Kidney (tissue), 14 donors: Measurements from ENCODE around the gene CLEC19A. TPM values are rescaled to one million over a fixed set of nuclear protein-coding genes. Genes with fewer than 3 reads are reported as not detected.
"Not testable (repeated sequence)": the region's sequence is repeated elsewhere in the genome, so short reads cannot be mapped to it uniquely, and the experiment has no call there.

Source experiments
- DNase-seq, 5 donors: peaks; one replicate each; pipeline ENCODE4 v3.0.0-alpha.2; 2013 to 2020
- FAIRE-seq: peaks from 2 replicates; lab custom pipeline; 2012; peaks lifted over from hg19 to GRCh38; lab: Jason Lieb, UNC
- H3K27ac ChIP-seq, 2 donors: one replicate each; pipeline ENCODE4 v1.7.0; 2013; ENCODE audit warnings: low read depth in 2 of 2, low read length in 2 of 2, inconsistent platforms in 1 of 2
- H3K27me3 ChIP-seq: one replicate; pipeline ENCODE4 v1.7.1; 2013; ENCODE audit warnings: low read length, inconsistent platforms; ENCODE audit not compliant: control insufficient read depth, insufficient read depth
- H3K36me3 ChIP-seq, 3 donors: one replicate each; pipeline versions ENCODE4 v1.7.0 to v1.7.1; 2013; ENCODE audit warnings: low read length in 3 of 3, control low read depth in 1 of 3, inconsistent platforms in 1 of 3; ENCODE audit not compliant: insufficient read depth in 3 of 3, control insufficient read depth in 2 of 3
- H3K4me1 ChIP-seq, 3 donors: one replicate each; pipeline versions ENCODE4 v1.7.0 to v1.7.1; 2013; ENCODE audit warnings: low read length in 3 of 3, inconsistent platforms in 1 of 3, low read depth in 1 of 3; ENCODE audit not compliant: control insufficient read depth in 2 of 3, insufficient read depth in 2 of 3
- H3K4me3 ChIP-seq, 3 donors: one replicate each; pipeline versions ENCODE4 v1.7.0 to v1.8.1; 2013; ENCODE audit warnings: low read length in 3 of 3, control low read depth in 1 of 3, inconsistent platforms in 1 of 3
- H3K9ac ChIP-seq, 3 donors: one replicate each; pipeline versions ENCODE4 v1.7.0 to v1.7.1; 2013; ENCODE audit warnings: low read length in 3 of 3, control low read depth in 1 of 3, inconsistent platforms in 1 of 3
- H3K9me3 ChIP-seq, 3 donors: one replicate each; pipeline versions ENCODE4 v1.7.0 to v1.7.1; 2013; ENCODE audit warnings: low read length in 3 of 3, control low read depth in 1 of 3, inconsistent platforms in 1 of 3; ENCODE audit not compliant: control insufficient read depth in 2 of 3, insufficient read depth in 1 of 3
- CTCF ChIP-seq: IDR thresholded peaks from 3 replicates; pipeline ENCODE4 v1.5.1; 2012; ENCODE audit warnings: mild to moderate bottlenecking, moderate library complexity, borderline replicate concordance; ENCODE audit not compliant: insufficient read depth; ENCODE audit errors: extremely low read depth
- intact Hi-C: fragments of 100-400 bp; cut with DNase I; formaldehyde crosslinking; loops from one replicate; pipeline ENCODE4 v1.11.1; 2022
- polyA plus RNA-seq: library from polyadenylated mRNA; stranded (reverse); fragments of 350-450 nt; fragmentation: Illumina TruSeq; extraction: RNeasy Lipid Tissue Mini Kit (QIAGEN cat#74804); gene quantifications from one replicate; pipeline ENCODE4 v1.2.3, GENCODE V29; 2014; ENCODE audit warnings: low read depth, low replicate concordance; ENCODE audit not compliant: insufficient read depth
- total RNA-seq: library from RNA; stranded (reverse); fragmentation: NEBNext Ultra II Directional; extraction: Animal tissue kit (Norgen Biotek cat#: 25700); gene quantifications from one replicate; pipeline ENCODE4 v1.2.1, GENCODE V29; 2021
- donor health status: control.
- donor health status: control.
- donor health status: control.
- donor health status: control.
- donor health status: control.
- donor health status: DM: yes; HTN: yes; CAD: no.
- donor health status: Normal renal cell carcinoma (clear cell type).

The CLEC19A gene
- total and polyA plus RNA-seq, 2 donors from 2014 or later: not detected

DNA sequence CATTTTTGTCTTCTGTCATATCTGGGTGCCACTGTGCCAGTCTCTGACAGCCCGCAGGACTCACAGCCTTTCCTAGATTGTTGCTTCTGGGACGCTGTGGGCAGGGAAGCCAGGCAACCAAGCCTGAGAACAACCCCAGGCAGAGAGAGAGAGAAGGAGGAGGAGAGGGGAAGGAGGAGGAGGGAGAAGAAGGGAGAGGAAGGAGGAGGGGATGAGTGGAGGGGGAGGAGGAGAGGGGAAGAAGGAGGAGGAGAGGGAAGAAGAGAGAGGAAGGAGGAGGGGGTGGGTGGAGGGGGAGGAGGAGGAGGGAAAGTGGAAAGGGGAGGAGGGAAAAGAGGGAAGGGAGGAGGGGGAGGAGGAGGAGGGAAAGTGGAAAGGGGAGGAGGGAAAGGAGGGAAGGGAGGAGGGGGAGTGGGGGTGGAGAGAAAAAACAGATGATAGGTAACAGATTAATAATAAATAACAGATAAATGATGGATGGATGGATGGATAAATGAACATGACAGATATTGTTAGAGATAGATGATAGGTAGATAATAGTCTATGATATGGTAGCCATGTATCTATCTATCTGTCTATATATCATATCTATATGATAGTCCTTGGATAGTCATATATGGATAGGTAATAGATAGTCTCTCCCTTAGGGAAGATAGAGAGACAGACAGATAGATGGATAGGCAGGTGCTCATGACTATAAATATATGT is 29.3 kb downstream of the CLEC19A start:
- Histone ChIP-seq H3K27me3 (no peaks in the 10 kb centered on the region), H3K27ac (no peak overlapping the region), H3K4me3 (no peak overlapping the region), H3K4me1 (no peaks in the 10 kb centered on the region), H3K36me3 (no peaks in the 10 kb centered on the region), H3K9ac (no peak overlapping the region), H3K9me3 (no peaks in the 10 kb centered on the region)
- no peak for TF ChIP-seq CTCF
- intact Hi-C loops: no loop called here
- no peak for FAIRE-seq
- no peak for DNase-seq

DNA sequence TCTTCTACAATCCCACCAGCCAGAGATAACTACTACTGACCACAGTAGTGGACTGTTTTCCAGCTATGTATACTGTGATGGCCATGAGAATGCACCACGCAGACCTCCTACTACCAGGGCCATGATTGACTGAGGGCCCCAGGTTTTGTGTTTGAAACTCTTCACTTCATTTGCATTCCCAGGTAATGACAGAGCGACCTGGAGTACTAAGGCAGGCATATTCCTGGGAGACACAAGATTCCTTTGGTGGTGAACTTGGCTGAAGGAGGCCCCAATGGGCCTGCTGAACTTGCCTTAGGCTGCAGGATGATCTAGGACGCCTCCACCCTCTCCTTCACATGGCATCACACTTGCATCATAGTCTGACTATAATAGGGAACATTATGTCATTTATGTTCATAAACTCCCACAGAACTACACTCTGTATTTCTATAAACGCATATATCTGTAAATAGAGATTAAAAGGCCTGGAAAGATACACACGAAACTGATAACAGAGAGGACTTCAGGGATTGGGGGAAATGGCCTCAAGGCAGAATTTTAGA is 30.4 kb downstream of the CLEC19A start:
- no peaks in the 10 kb centered on the region for H3K9me3 ChIP-seq
- no peak for DNase-seq
- no peak overlapping the region for H3K4me3 ChIP-seq
- no peaks in the 10 kb centered on the region for H3K27me3 ChIP-seq
- H3K4me1 ChIP-seq: no peaks in the 10 kb centered on the region
- no peak for TF ChIP-seq CTCF
- no peak for FAIRE-seq
- intact Hi-C loops: no loop called here
- H3K36me3 ChIP-seq: no peaks in the 10 kb centered on the region
- no peak overlapping the region for H3K9ac ChIP-seq
- no peak overlapping the region for H3K27ac ChIP-seq

GRCh38 chr16:19316846-19317245 is 31.3 kb downstream of the CLEC19A start:
- TF ChIP-seq CTCF: no peak
- no peak for FAIRE-seq
- intact Hi-C loops: no loop called here
- no peak overlapping the region for H3K4me3 ChIP-seq
- no peaks in the 10 kb centered on the region for H3K27me3 ChIP-seq
- no peaks in the 10 kb centered on the region for H3K4me1 ChIP-seq
- H3K9me3 ChIP-seq: no peaks in the 10 kb centered on the region
- DNase-seq: no peak
- H3K36me3 ChIP-seq: no peaks in the 10 kb centered on the region
- H3K27ac ChIP-seq: no peak overlapping the region
- no peak overlapping the region for H3K9ac ChIP-seq

GRCh38 chr16:19321186-19321585 is 35.7 kb downstream of the CLEC19A start:
- H3K9ac ChIP-seq, FAIRE-seq, H3K4me3 ChIP-seq, H3K27ac ChIP-seq, H3K4me1 ChIP-seq, DNase-seq, H3K27me3 ChIP-seq, H3K36me3 ChIP-seq, intact Hi-C loops, H3K9me3 ChIP-seq: not testable (repeated sequence)
